Neural cell (in vitro differentiated cells): ENCODE data around the gene NT5M. TPM values are rescaled to one million over a fixed set of nuclear protein-coding genes. Genes with fewer than 3 reads are reported as not detected.
A peak's percentile ranks its signal among the peaks of the same experiment; 100 is the strongest.

Experiments used
- H2AFZ ChIP-seq: fragments of 200-600, 300-800 bp; sonication (generic), shearing (Covaris generic); 2 replicates; pipeline ENCODE4 v1.6.0; 2014; ENCODE audit warnings: low read depth, mild to moderate bottlenecking, antibody characterized with exemption, low read length, moderate library complexity
- H3F3A ChIP-seq: fragments of 200-600 bp; shearing (Covaris generic); 2 replicates; pipeline ENCODE4 v1.6.1; 2016; ENCODE audit warnings: mild to moderate bottlenecking, moderate library complexity, mixed read lengths, antibody characterized with exemption, low read length; ENCODE audit not compliant: insufficient read depth, poor library complexity, severe bottlenecking
- H3K27ac ChIP-seq: fragments of 200-600, 300-800 bp; sonication (generic), shearing (Covaris generic); 2 replicates; pipeline ENCODE4 v1.5.1; 2014; ENCODE audit warnings: mild to moderate bottlenecking, low read length, moderate library complexity
- H3K27me3 ChIP-seq: fragments of 300-800, 200-600 bp; sonication (generic), shearing (Covaris generic); 2 replicates; pipeline ENCODE4 v1.6.0; 2014; ENCODE audit warnings: mild to moderate bottlenecking, low read depth, low read length, moderate library complexity; ENCODE audit not compliant: insufficient read depth
- H3K36me3 ChIP-seq: fragments of 300-800, 200-600 bp; sonication (generic), shearing (Covaris generic); 2 replicates; pipeline ENCODE4 v1.5.1; 2014; ENCODE audit warnings: mild to moderate bottlenecking, antibody characterized with exemption, low read length, moderate library complexity; ENCODE audit not compliant: insufficient read depth
- H3K4me2 ChIP-seq: fragments of 300-800, 200-600 bp; sonication (generic), shearing (Covaris generic); 2 replicates; pipeline ENCODE4 v1.6.0; 2014; ENCODE audit warnings: mild to moderate bottlenecking, low read length
- H3K4me3 ChIP-seq: fragments of 300-800, 200-600 bp; sonication (generic), shearing (Covaris generic); 2 replicates; pipeline ENCODE4 v1.5.1; 2014; ENCODE audit warnings: mild to moderate bottlenecking, low read length, moderate library complexity
- H3K79me2 ChIP-seq: fragments of 200-600 bp; shearing (Covaris generic); replicated peaks from 2 replicates; pipeline ENCODE4 v1.6.0; 2014; ENCODE audit warnings: mild to moderate bottlenecking, low read length, moderate library complexity; ENCODE audit not compliant: insufficient read depth
- H3K9ac ChIP-seq: fragments of 300-800, 200-600 bp; sonication (generic), shearing (Covaris generic); 2 replicates; pipeline ENCODE4 v1.6.1; 2016; ENCODE audit warnings: mild to moderate bottlenecking, low read length, mixed read lengths
- H3K9me2 ChIP-seq: fragments of 200-600 bp; shearing (Covaris generic); 2 replicates; pipeline ENCODE4 v1.6.1; 2016; ENCODE audit warnings: mild to moderate bottlenecking, low read length, mixed read lengths; ENCODE audit not compliant: insufficient read depth
- H3K9me3 ChIP-seq: fragments of 200-600, 300-800 bp; sonication (generic), shearing (Covaris generic); 2 replicates; pipeline ENCODE4 v1.6.1; 2016; ENCODE audit warnings: mild to moderate bottlenecking, mixed run types, low read length, moderate library complexity, mixed read lengths
- H4K20me1 ChIP-seq: fragments of 200-600 bp; shearing (Covaris generic); 2 replicates; pipeline ENCODE4 v1.6.1; 2016; ENCODE audit warnings: mild to moderate bottlenecking, mixed run types; ENCODE audit not compliant: insufficient read depth
- CTCF ChIP-seq: fragments of 450-650 bp; IDR thresholded peaks from 2 replicates; pipeline ENCODE4 v1.5.1; 2014; ENCODE audit warnings: antibody characterized with exemption, mild to moderate bottlenecking, moderate library complexity; ENCODE audit not compliant: poor library complexity, severe bottlenecking
- EP300 ChIP-seq: fragments of 450-650 bp; conservative IDR thresholded peaks from 2 replicates; pipeline ENCODE4 v1.6.1; 2014; ENCODE audit warnings: antibody characterized with exemption, mild to moderate bottlenecking, moderate library complexity; ENCODE audit not compliant: poor library complexity, severe bottlenecking
- EZH2 ChIP-seq: fragments of 200-600, 300-800 bp; shearing (Covaris generic), sonication (generic); IDR thresholded peaks from 2 replicates; pipeline ENCODE4 v1.6.1; 2014; ENCODE audit warnings: antibody characterized with exemption, low read length, borderline replicate concordance, mild to moderate bottlenecking; ENCODE audit not compliant: insufficient read depth, poor library complexity, severe bottlenecking
- MXI1 ChIP-seq: fragments of 450-650 bp; conservative IDR thresholded peaks from 2 replicates; pipeline ENCODE4 v1.6.1; 2014; ENCODE audit warnings: antibody characterized with exemption, mild to moderate bottlenecking; ENCODE audit not compliant: poor library complexity, severe bottlenecking
- POLR2AphosphoS5 ChIP-seq: IDR thresholded peaks from 2 replicates; pipeline ENCODE4 v1.6.1; 2012
- RAD21 ChIP-seq: fragments of 450-650 bp; conservative IDR thresholded peaks from 2 replicates; pipeline ENCODE4 v1.6.1; 2014; ENCODE audit warnings: antibody characterized with exemption, mild to moderate bottlenecking, moderate library complexity
- REST ChIP-seq: IDR thresholded peaks from 2 replicates; pipeline ENCODE4 v1.6.1; 2012; ENCODE audit warnings: borderline replicate concordance
- SMC3 ChIP-seq: fragments of 450-650 bp; conservative IDR thresholded peaks from 2 replicates; pipeline ENCODE4 v1.6.1; 2014; ENCODE audit warnings: antibody characterized with exemption, mild to moderate bottlenecking, moderate library complexity; ENCODE audit not compliant: poor library complexity
- TAF1 ChIP-seq: IDR thresholded peaks from 2 replicates; pipeline ENCODE4 v1.6.1; 2012; ENCODE audit warnings: low read depth
- polyA plus RNA-seq: library from polyadenylated mRNA; depleted of rRNA; stranded (reverse); fragments of >200 nt; gene quantifications from 2 replicates; pipeline ENCODE4 v1.2.3, GENCODE V29; 2014

Gene NT5M
- polyA plus RNA-seq, 1 donor from 2014 or later, result 11.1 TPM

GRCh38 chr17:17395885-17396284, 92.7 kb downstream of the NT5M start:
- no peak overlapping the region for H3K9ac ChIP-seq
- H3K9me2 ChIP-seq, result no peaks in the 10 kb centered on the region
- H3K36me3 ChIP-seq, result no peaks in the 10 kb centered on the region
- peaks cover 2% of the 10 kb centered on the region for H3F3A ChIP-seq
- H2AFZ ChIP-seq, result no peak overlapping the region
- TF ChIP-seq EP300 (no peak), POLR2AphosphoS5 (no peak), RAD21 (no peak), CTCF (no peak), SMC3 (no peak), EZH2 (no peak), TAF1 (no peak), REST (no peak), MXI1 (no peak)
- no peaks in the 10 kb centered on the region for H3K79me2 ChIP-seq
- no peak overlapping the region for H3K4me3 ChIP-seq
- peak overlapping the region; percentile 77 for H3K27ac ChIP-seq
- H4K20me1 ChIP-seq, result no peaks in the 10 kb centered on the region
- no peaks in the 10 kb centered on the region for H3K9me3 ChIP-seq
- H3K4me2 ChIP-seq, result no peak overlapping the region
- no peaks in the 10 kb centered on the region for H3K27me3 ChIP-seq

Other genes with a start within 250 kb of the NT5M start
- 2.0 and 2.4 TPM in 2 replicates for gene PLD6, start 97.0 kb upstream of the NT5M start, polyA plus RNA-seq
- 33.3 and 34.0 TPM in 2 replicates for gene FLCN, start 66.2 kb upstream of the NT5M start, polyA plus RNA-seq
- 203 and 213 TPM in 2 replicates for gene COPS3, start 22.1 kb upstream of the NT5M start, polyA plus RNA-seq
- 25.1 and 30.6 TPM in 2 replicates for gene MED9, start 173.6 kb downstream of the NT5M start, polyA plus RNA-seq
- 57.7 and 57.9 TPM in 2 replicates for gene RASD1, start 193.0 kb downstream of the NT5M start, polyA plus RNA-seq